ENCODE data around the gene NCK2.

NCK2 gene

GRCh38 chr2:105736145-105736544 lies 8.6 kb upstream of the NCK2 start:
- H3K23ac ChIP-seq (ENCODE audit: low read depth, low read length, poor library complexity), result no peak overlapping the region
- no peak overlapping the region for H3K27ac ChIP-seq (replicated peaks; ENCODE audit: low read length)
- no peaks in the 10 kb centered on the region for H3K36me3 ChIP-seq (replicated peaks in 1 of 2; ENCODE audit: control insufficient read depth in 2 of 2, insufficient read depth in 2 of 2, low read length in 2 of 2)
- peaks cover 0 to under 1% of the 10 kb centered on the region in 2 donors for H3K9me3 ChIP-seq (replicated peaks in 1 of 2; ENCODE audit: control insufficient read depth in 2 of 2, insufficient read depth in 1 of 2, low read depth in 1 of 2, low read length in 2 of 2)
- H4K91ac ChIP-seq (ENCODE audit: low read depth, low read length, poor library complexity), result no peak overlapping the region
- H3K14ac ChIP-seq (ENCODE audit: low read length), result no peak overlapping the region
- no peak for DNase-seq (ENCODE audit: low spot score)
- H3K79me1 ChIP-seq (ENCODE audit: low read depth, low read length), result no peaks in the 10 kb centered on the region
- H2AFZ ChIP-seq (ENCODE audit: low read length), result no peak overlapping the region
- no peak overlapping the region for H2BK120ac ChIP-seq (ENCODE audit: low read depth, low read length)
- H2BK5ac ChIP-seq (ENCODE audit: low read length), result no peak overlapping the region
- no peak overlapping the region for H2AK5ac ChIP-seq (ENCODE audit: low read depth, low read length)
- H3K27me3 ChIP-seq (ENCODE audit: control insufficient read depth in 3 of 3, insufficient read depth in 3 of 3, low read depth in 1 of 3, low read length in 3 of 3), result no peaks in the 10 kb centered on the region
- H3K4me2 ChIP-seq (ENCODE audit: insufficient read depth, low read length, poor library complexity, severe bottlenecking), result no peak overlapping the region
- H4K8ac ChIP-seq (ENCODE audit: low read depth, low read length), result no peak overlapping the region
- H3K4ac ChIP-seq (ENCODE audit: low read length), result no peak overlapping the region
- no peak overlapping the region for H2BK15ac ChIP-seq (ENCODE audit: low read length)
- no CpG with 5 or more reads among the region's 6 CpGs for WGBS, 2 donors (ENCODE audit: extremely low coverage in 2 of 2, insufficient read length in 2 of 2, insufficient replicate concordance in 1 of 2)
- no peak overlapping the region for H2BK12ac ChIP-seq (ENCODE audit: low read length)
- H3K4me1 ChIP-seq (ENCODE audit: control insufficient read depth in 2 of 2, insufficient read depth in 1 of 2, low read depth in 1 of 2, low read length in 2 of 2), result peaks cover 2 to 5% of the 10 kb centered on the region in 2 donors
- no peak overlapping the region for H3K18ac ChIP-seq (ENCODE audit: low read length)
- H3K4me3 ChIP-seq (ENCODE audit: low read length in 2 of 2), result no peak overlapping the region
- H3K9ac ChIP-seq (ENCODE audit: low read depth, low read length, poor library complexity), result no peak overlapping the region

GRCh38 chr2:105737980-105738657 lies 6.6 kb upstream of the NCK2 start:
- DNase-seq (ENCODE audit: low spot score), result no peak
- Histone ChIP-seq H3K4me2 (ENCODE audit: insufficient read depth, low read length, poor library complexity, severe bottlenecking) (no peak overlapping the region), H2AK5ac (ENCODE audit: low read depth, low read length) (no peak overlapping the region), H2BK12ac (ENCODE audit: low read length) (no peak overlapping the region), H3K36me3 (replicated peaks in 1 of 2; ENCODE audit: control insufficient read depth in 2 of 2, insufficient read depth in 2 of 2, low read length in 2 of 2) (no peaks in the 10 kb centered on the region), H3K79me1 (ENCODE audit: low read depth, low read length) (no peaks in the 10 kb centered on the region), H4K8ac (ENCODE audit: low read depth, low read length) (no peak overlapping the region), H3K4me1 (ENCODE audit: control insufficient read depth in 2 of 2, insufficient read depth in 1 of 2, low read depth in 1 of 2, low read length in 2 of 2) (peaks cover 2 to 5% of the 10 kb centered on the region in 2 donors), H4K91ac (ENCODE audit: low read depth, low read length, poor library complexity) (no peak overlapping the region), H2BK120ac (ENCODE audit: low read depth, low read length) (no peak overlapping the region), H3K14ac (ENCODE audit: low read length) (no peak overlapping the region), H3K23ac (ENCODE audit: low read depth, low read length, poor library complexity) (no peak overlapping the region), H2BK15ac (ENCODE audit: low read length) (no peak overlapping the region), H3K27me3 (ENCODE audit: control insufficient read depth in 3 of 3, insufficient read depth in 3 of 3, low read depth in 1 of 3, low read length in 3 of 3) (no peaks in the 10 kb centered on the region), H2AFZ (ENCODE audit: low read length) (no peak overlapping the region), H3K4ac (ENCODE audit: low read length) (no peak overlapping the region), H3K18ac (ENCODE audit: low read length) (no peak overlapping the region), H3K27ac (replicated peaks; ENCODE audit: low read length) (no peak overlapping the region), H3K9ac (ENCODE audit: low read depth, low read length, poor library complexity) (no peak overlapping the region), H3K9me3 (replicated peaks in 1 of 2; ENCODE audit: control insufficient read depth in 2 of 2, insufficient read depth in 1 of 2, low read depth in 1 of 2, low read length in 2 of 2) (peaks cover 0 to 3% of the 10 kb centered on the region in 2 donors), H3K4me3 (ENCODE audit: low read length in 2 of 2) (no peak overlapping the region), H2BK5ac (ENCODE audit: low read length) (no peak overlapping the region)
- no CpG with 5 or more reads among the region's 6 CpGs for WGBS, 2 donors (ENCODE audit: extremely low coverage in 2 of 2, insufficient read length in 2 of 2, insufficient replicate concordance in 1 of 2)

- Histone ChIP-seq H3K4me3 (ENCODE audit: low read length in 2 of 2) (no peak overlapping the region), H2AFZ (ENCODE audit: low read length) (no peak overlapping the region), H3K23ac (ENCODE audit: low read depth, low read length, poor library complexity) (no peak overlapping the region), H3K79me1 (ENCODE audit: low read depth, low read length) (no peaks in the 10 kb centered on the region), H4K91ac (ENCODE audit: low read depth, low read length, poor library complexity) (no peak overlapping the region), H3K9me3 (replicated peaks in 1 of 2; ENCODE audit: control insufficient read depth in 2 of 2, insufficient read depth in 1 of 2, low read depth in 1 of 2, low read length in 2 of 2) (peaks cover 0 to 3% of the 10 kb centered on the region in 2 donors), H3K27ac (replicated peaks; ENCODE audit: low read length) (no peak overlapping the region), H3K4ac (ENCODE audit: low read length) (no peak overlapping the region), H3K4me2 (ENCODE audit: insufficient read depth, low read length, poor library complexity, severe bottlenecking) (no peak overlapping the region), H3K18ac (ENCODE audit: low read length) (no peak overlapping the region), H2BK15ac (ENCODE audit: low read length) (no peak overlapping the region), H3K36me3 (replicated peaks in 1 of 2; ENCODE audit: control insufficient read depth in 2 of 2, insufficient read depth in 2 of 2, low read length in 2 of 2) (no peaks in the 10 kb centered on the region), H2BK120ac (ENCODE audit: low read depth, low read length) (no peak overlapping the region), H2BK5ac (ENCODE audit: low read length) (no peak overlapping the region), H3K14ac (ENCODE audit: low read length) (no peak overlapping the region), H4K8ac (ENCODE audit: low read depth, low read length) (no peak overlapping the region), H3K27me3 (ENCODE audit: control insufficient read depth in 3 of 3, insufficient read depth in 3 of 3, low read depth in 1 of 3, low read length in 3 of 3) (peaks cover 0 to 2% (median 0%) of the 10 kb centered on the region in 3 experiments), H3K9ac (ENCODE audit: low read depth, low read length, poor library complexity) (no peak overlapping the region), H2AK5ac (ENCODE audit: low read depth, low read length) (no peak overlapping the region), H3K4me1 (ENCODE audit: control insufficient read depth in 2 of 2, insufficient read depth in 1 of 2, low read depth in 1 of 2, low read length in 2 of 2) (peaks cover 2 to 8% of the 10 kb centered on the region in 2 donors), H2BK12ac (ENCODE audit: low read length) (no peak overlapping the region)
- no CpG with 5 or more reads among the region's 6 CpGs for WGBS, 2 donors (ENCODE audit: extremely low coverage in 2 of 2, insufficient read length in 2 of 2, insufficient replicate concordance in 1 of 2)
- DNase-seq (ENCODE audit: low spot score), result no peak
These were observed 6.0 kb upstream of the NCK2 start for GRCh38 chr2:105738658-105739241.

DNA sequence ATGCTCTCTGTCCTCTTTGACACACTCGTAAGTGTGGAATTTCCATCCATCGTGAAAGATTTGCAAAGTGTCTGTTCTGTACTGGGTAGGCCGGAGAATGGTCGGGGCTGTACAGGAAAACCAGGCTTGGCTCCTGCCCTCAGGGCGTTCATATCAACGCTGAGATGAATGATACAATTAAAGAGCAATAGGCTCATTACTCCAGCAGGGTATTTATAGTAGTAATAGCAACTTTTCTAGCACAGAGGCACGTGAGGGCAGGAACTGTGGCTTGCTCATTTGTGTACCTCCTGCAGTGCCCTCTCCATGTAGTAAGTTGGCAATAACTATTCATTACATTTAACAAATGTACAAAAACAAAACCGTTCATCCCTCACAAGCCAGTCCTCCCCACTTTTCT lies 5.3 kb upstream of the NCK2 start:
- WGBS, 2 donors (ENCODE audit: extremely low coverage in 2 of 2, insufficient read length in 2 of 2, insufficient replicate concordance in 1 of 2), result no CpG with 5 or more reads among the region's 8 CpGs
- peaks cover 0 to 4% (median 0%) of the 10 kb centered on the region in 3 experiments for H3K27me3 ChIP-seq (ENCODE audit: control insufficient read depth in 3 of 3, insufficient read depth in 3 of 3, low read depth in 1 of 3, low read length in 3 of 3)
- H3K18ac ChIP-seq (ENCODE audit: low read length), result no peak overlapping the region
- DNase-seq (ENCODE audit: low spot score), result no peak
- no peak overlapping the region for H4K91ac ChIP-seq (ENCODE audit: low read depth, low read length, poor library complexity)
- no peak overlapping the region for H2AK5ac ChIP-seq (ENCODE audit: low read depth, low read length)
- no peak overlapping the region for H3K4me2 ChIP-seq (ENCODE audit: insufficient read depth, low read length, poor library complexity, severe bottlenecking)
- H3K79me1 ChIP-seq (ENCODE audit: low read depth, low read length), result no peaks in the 10 kb centered on the region
- no peak overlapping the region for H3K14ac ChIP-seq (ENCODE audit: low read length)
- H3K9ac ChIP-seq (ENCODE audit: low read depth, low read length, poor library complexity), result no peak overlapping the region
- H3K9me3 ChIP-seq (replicated peaks in 1 of 2; ENCODE audit: control insufficient read depth in 2 of 2, insufficient read depth in 1 of 2, low read depth in 1 of 2, low read length in 2 of 2), result peaks cover 0 to 3% of the 10 kb centered on the region in 2 donors
- H2BK5ac ChIP-seq (ENCODE audit: low read length), result no peak overlapping the region
- no peak overlapping the region for H3K4me3 ChIP-seq (ENCODE audit: low read length in 2 of 2)
- H2BK12ac ChIP-seq (ENCODE audit: low read length), result no peak overlapping the region
- H3K4me1 ChIP-seq (ENCODE audit: control insufficient read depth in 2 of 2, insufficient read depth in 1 of 2, low read depth in 1 of 2, low read length in 2 of 2), result peaks cover 4 to 9% of the 10 kb centered on the region in 2 donors
- H3K36me3 ChIP-seq (replicated peaks in 1 of 2; ENCODE audit: control insufficient read depth in 2 of 2, insufficient read depth in 2 of 2, low read length in 2 of 2), result no peaks in the 10 kb centered on the region
- H3K23ac ChIP-seq (ENCODE audit: low read depth, low read length, poor library complexity), result no peak overlapping the region
- H4K8ac ChIP-seq (ENCODE audit: low read depth, low read length), result no peak overlapping the region
- no peak overlapping the region for H2BK120ac ChIP-seq (ENCODE audit: low read depth, low read length)
- no peak overlapping the region for H2AFZ ChIP-seq (ENCODE audit: low read length)
- no peak overlapping the region for H2BK15ac ChIP-seq (ENCODE audit: low read length)
- no peak overlapping the region for H3K4ac ChIP-seq (ENCODE audit: low read length)
- no peak overlapping the region for H3K27ac ChIP-seq (replicated peaks; ENCODE audit: low read length)
